Transverse colon (tissue), 4 donors: ENCODE results near the gene RTEL1. TPM values are rescaled to one million over a fixed set of nuclear protein-coding genes. Genes with fewer than 3 reads are reported as not detected.

Experiments used
- DNase-seq: peaks from one replicate; pipeline ENCODE4 v3.0.0-alpha.2; 2019
- H3K27ac ChIP-seq, 4 donors: fragments of 200-600 bp; sonication (generic); 2 replicates each; pipeline ENCODE4 v1.5.1; 2016 to 2018; ENCODE audit warnings: inconsistent platforms in 4 of 4
- H3K27me3 ChIP-seq: fragments of 200-600 bp; sonication (generic); 2 replicates; pipeline ENCODE4 v1.5.1; 2017; ENCODE audit warnings: inconsistent platforms
- H3K36me3 ChIP-seq, 4 donors: fragments of 200-600 bp; sonication (generic); 2 replicates each; pipeline ENCODE4 v1.5.1; 2017 to 2019; ENCODE audit warnings: inconsistent platforms in 4 of 4
- H3K4me1 ChIP-seq, 4 donors: fragments of 200-600 bp; sonication (generic); 2 replicates each; pipeline ENCODE4 v1.5.1; 2017 to 2020; ENCODE audit warnings: inconsistent platforms in 4 of 4
- H3K4me3 ChIP-seq, 4 donors: fragments of 200-600 bp; sonication (generic); 1 replicate in 1 of 4; 2 replicates in 3 of 4; pipeline versions ENCODE4 v1.5.1 to v1.6.1; 2017 to 2019; ENCODE audit warnings: inconsistent platforms in 4 of 4
- H3K9me3 ChIP-seq, 2 donors: fragments of 200-600 bp; sonication (generic); 2 replicates each; pipeline ENCODE4 v1.5.1; 2017 to 2019; ENCODE audit warnings: inconsistent platforms in 2 of 2
- CTCF ChIP-seq, 5 experiments: fragments of 200-600 bp in 3 of 5; fragments of 450-650 bp in 2 of 5; sonication (generic) in 3 of 5; IDR thresholded peaks; 1 replicate in 2 of 5; 2 replicates in 3 of 5; pipeline ENCODE4 v1.5.1; 2016 to 2017; ENCODE audit warnings: antibody characterized with exemption in 5 of 5, inconsistent platforms in 3 of 5, mild to moderate bottlenecking in 2 of 5, moderate library complexity in 1 of 5
- EP300 ChIP-seq: sonication (generic); formaldehyde crosslinking; IDR thresholded peaks from one replicate; pipeline ENCODE4 v1.6.1; 2017; ENCODE audit warnings: antibody characterized with exemption, low read depth
- POLR2A ChIP-seq: fragments of 450-650 bp; IDR thresholded peaks from one replicate; pipeline ENCODE4 v1.6.1; 2016; ENCODE audit warnings: antibody characterized with exemption, mild to moderate bottlenecking, moderate library complexity
- POLR2AphosphoS5 ChIP-seq, 3 donors: sonication (generic); formaldehyde crosslinking; IDR thresholded peaks; one replicate each; pipeline ENCODE4 v1.6.1; 2016; ENCODE audit warnings: antibody characterized with exemption in 3 of 3
- WGBS, 2 donors: methylation state at CpG; one replicate each; pipeline ENCODE4 v1.1.5; 2018; ENCODE audit warnings: low coverage in 1 of 2; 5-methylcytosine and 5-hydroxymethylcytosine counted together
- in situ Hi-C, 4 donors: fragments of 200-750 bp; cut with MboI; loops; one replicate each; pipeline versions ENCODE4 v1.15.0 to v1.15.1; 2017; ENCODE audit warnings: low sequenced_read_pairs in 3 of 4, low pct_ligation_motif_present in 1 of 4, low pct_unique_long_range_greater_than_20kb in 1 of 4
- intact Hi-C: fragments of 100-400 bp; cut with DNase I; formaldehyde crosslinking; loops from one replicate; pipeline ENCODE4 v1.15.1; 2023; ENCODE audit warnings: low total_unique reads
- total RNA-seq, 4 donors: library from RNA; depleted of rRNA; stranded (reverse); fragments of >200 nt; gene quantifications; one replicate each; pipeline ENCODE4 v1.1.0, GENCODE V29; 2016

The RTEL1 gene
- total RNA-seq, 4 donors from 2014 or later, result 18.8 to 84.9 (median 24.1) TPM

GRCh38 chr20:63736893-63737694 is 79.0 kb downstream of the RTEL1 start:
- Histone ChIP-seq H3K27ac (peak overlapping the region; percentile 59 to 93 (median 82)), H3K4me1 (peaks cover 39 to 56% (median 48%) of the 10 kb centered on the region in 4 donors), H3K27me3 (no peaks in the 10 kb centered on the region), H3K4me3 (peak overlapping the region; percentile 9 to 52 (median 26)), H3K9me3 (no peaks in the 10 kb centered on the region), H3K36me3 (no peaks in the 10 kb centered on the region)
- 28 to 80% methylated on average over 1 to 19 of the region's 30 CpGs for WGBS, 2 donors
- DNase-seq, result peak; percentile 54
- in situ Hi-C loops (no loop called here), intact Hi-C loops (no loop called here)
- no peak for TF ChIP-seq CTCF (IDR thresholded peaks at IDR 0.05)
- no peak for TF ChIP-seq EP300
- no peak for TF ChIP-seq POLR2AphosphoS5 (IDR thresholded peaks at IDR 0.05)
- TF ChIP-seq POLR2A, result no peak

GRCh38 chr20:63737695-63737944 is 79.5 kb downstream of the RTEL1 start:
- peak overlapping the region; percentile 59 to 93 (median 82) for H3K27ac ChIP-seq
- WGBS, 2 donors, result 2% methylated on average over 7 of the region's 26 CpGs; no CpG with 5 or more reads in 1 of the 2 donors
- intact Hi-C loops, result no loop called here

DNA sequence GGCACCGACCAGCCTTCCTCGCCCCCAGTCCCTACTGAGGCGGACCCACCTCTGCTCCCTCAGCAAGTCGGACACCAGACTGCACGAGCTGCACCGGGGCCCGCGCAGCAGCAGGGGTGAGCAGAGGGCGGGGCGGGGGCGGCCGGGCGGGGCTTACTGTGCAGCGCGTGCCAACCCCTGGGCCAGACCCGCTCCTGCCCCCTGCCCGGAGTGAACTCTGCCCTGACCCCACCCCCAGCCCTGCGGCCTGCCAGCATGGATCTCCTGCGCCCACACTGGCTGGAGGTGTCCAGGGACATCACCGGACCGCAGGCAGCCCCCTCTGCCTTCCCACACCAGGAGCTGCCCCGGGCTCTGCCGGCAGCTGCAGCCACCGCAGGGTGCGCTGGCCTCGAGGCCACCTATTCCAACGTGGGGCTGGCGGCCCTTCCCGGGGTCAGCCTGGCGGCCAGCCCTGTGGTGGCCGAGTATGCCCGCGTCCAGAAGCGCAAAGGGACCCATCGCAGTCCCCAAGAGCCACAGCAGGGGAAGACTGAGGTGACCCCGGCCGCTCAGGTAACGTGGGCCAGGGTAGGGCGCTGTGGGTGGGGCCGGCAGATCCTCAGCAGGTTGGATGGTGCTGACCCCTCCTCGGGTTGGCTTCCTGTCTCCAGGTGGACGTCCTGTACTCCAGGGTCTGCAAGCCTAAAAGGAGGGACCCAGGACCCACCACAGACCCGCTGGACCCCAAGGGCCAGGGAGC is 80.0 kb downstream of the RTEL1 start:
- Histone ChIP-seq H3K27me3 (no peaks in the 10 kb centered on the region), H3K27ac (peak overlapping the region; percentile 77 to 93 (median 87)), H3K4me3 (peak overlapping the region; percentile 9 to 52 (median 26)), H3K36me3 (no peaks in the 10 kb centered on the region), H3K4me1 (peaks cover 39 to 56% (median 48%) of the 10 kb centered on the region in 4 donors), H3K9me3 (no peaks in the 10 kb centered on the region)
- WGBS, 2 donors, result 15% methylated on average over 28 of the region's 43 CpGs; no CpG with 5 or more reads in 1 of the 2 donors
- peak; percentile 52 for DNase-seq
- intact Hi-C loops (no loop called here), in situ Hi-C loops (no loop called here)
- no peak for TF ChIP-seq CTCF (IDR thresholded peaks at IDR 0.05)
- TF ChIP-seq POLR2A, result no peak
- TF ChIP-seq EP300, result no peak
- no peak for TF ChIP-seq POLR2AphosphoS5 (IDR thresholded peaks at IDR 0.05)

More at GRCh38 chr20:63737695-63737944, 79.5 kb downstream of the RTEL1 start:
- H3K4me3 ChIP-seq, result peak overlapping the region; percentile 9 to 52 (median 26)
- DNase-seq, result no peak
- TF ChIP-seq CTCF (IDR thresholded peaks at IDR 0.05) (no peak), POLR2AphosphoS5 (IDR thresholded peaks at IDR 0.05) (no peak), POLR2A (no peak), EP300 (no peak)
- in situ Hi-C loops, result no loop called here
- H3K9me3 ChIP-seq, result no peaks in the 10 kb centered on the region
- no peaks in the 10 kb centered on the region for H3K36me3 ChIP-seq
- H3K27me3 ChIP-seq, result no peaks in the 10 kb centered on the region
- H3K4me1 ChIP-seq, result peaks cover 39 to 56% (median 48%) of the 10 kb centered on the region in 4 donors

GRCh38 chr20:63738687-63739129 is 80.6 kb downstream of the RTEL1 start:
- Histone ChIP-seq H3K27ac (peak overlapping the region; percentile 77 to 93 (median 87)), H3K27me3 (no peaks in the 10 kb centered on the region), H3K4me3 (peak overlapping the region; percentile 30 to 52 (median 43)), H3K4me1 (peaks cover 39 to 56% (median 48%) of the 10 kb centered on the region in 4 donors), H3K9me3 (no peaks in the 10 kb centered on the region), H3K36me3 (no peaks in the 10 kb centered on the region)
- peak; percentile 80 for DNase-seq
- intact Hi-C loops (no loop called here), in situ Hi-C loops (no loop called here)
- 30% methylated on average over 25 of the region's 26 CpGs; no CpG with 5 or more reads in 1 of the 2 donors for WGBS, 2 donors
- TF ChIP-seq CTCF (IDR thresholded peaks at IDR 0.05) (no peak), POLR2A (peak; percentile 7)
